ENCODE measurements around the gene TEX44. TPM values are rescaled to one million over a fixed set of nuclear protein-coding genes. Genes with fewer than 3 reads are reported as not detected.

TEX44 gene
- total RNA-seq, 1 donor from 2014 or later, result not detected

DNA sequence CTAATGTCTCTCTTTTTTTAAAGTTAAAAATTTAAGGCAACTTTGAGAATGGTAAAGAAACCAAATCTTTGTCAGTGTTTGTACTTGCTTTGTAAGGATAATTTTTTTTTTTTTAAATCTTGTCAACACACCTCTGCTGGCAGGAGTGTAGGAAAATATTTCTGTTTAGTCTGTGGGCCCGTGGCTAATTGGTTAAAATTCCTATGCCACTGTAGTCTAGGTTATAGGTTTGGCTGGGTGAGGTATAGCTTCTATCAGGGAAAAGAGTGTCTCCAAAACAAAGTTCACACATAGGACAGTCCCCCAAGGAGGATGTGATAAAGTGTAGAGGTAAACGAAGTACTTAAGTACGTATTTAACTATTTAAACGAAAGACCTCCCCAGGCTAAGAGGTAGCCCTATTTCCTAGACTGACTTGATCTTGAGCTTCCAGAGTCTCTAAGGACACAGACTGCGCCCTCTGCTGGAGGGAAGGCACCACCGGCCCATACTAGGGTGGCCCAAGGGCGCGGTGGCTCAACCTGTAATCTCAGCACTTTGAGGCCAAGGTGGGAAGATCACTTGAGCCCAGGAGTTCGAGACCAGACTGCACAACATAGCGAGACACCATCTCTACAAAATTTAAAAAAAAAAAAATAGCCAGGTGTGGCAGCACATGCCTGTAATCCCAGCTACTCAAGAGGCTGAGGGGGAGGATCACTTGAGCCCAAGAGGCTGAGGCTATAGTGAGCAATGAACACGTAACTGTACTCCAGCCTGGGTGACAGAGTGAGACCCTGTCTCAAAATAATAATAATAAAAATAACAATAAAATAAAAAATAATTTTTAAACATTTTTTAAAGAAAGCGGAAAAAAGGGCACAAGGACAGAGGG lies 8.9 kb downstream of the TEX44 start:
- peaks cover 13% of the 10 kb centered on the region for H3K27me3 Mint-ChIP-seq (ENCODE audit: unreplicated experiment)

DNA sequence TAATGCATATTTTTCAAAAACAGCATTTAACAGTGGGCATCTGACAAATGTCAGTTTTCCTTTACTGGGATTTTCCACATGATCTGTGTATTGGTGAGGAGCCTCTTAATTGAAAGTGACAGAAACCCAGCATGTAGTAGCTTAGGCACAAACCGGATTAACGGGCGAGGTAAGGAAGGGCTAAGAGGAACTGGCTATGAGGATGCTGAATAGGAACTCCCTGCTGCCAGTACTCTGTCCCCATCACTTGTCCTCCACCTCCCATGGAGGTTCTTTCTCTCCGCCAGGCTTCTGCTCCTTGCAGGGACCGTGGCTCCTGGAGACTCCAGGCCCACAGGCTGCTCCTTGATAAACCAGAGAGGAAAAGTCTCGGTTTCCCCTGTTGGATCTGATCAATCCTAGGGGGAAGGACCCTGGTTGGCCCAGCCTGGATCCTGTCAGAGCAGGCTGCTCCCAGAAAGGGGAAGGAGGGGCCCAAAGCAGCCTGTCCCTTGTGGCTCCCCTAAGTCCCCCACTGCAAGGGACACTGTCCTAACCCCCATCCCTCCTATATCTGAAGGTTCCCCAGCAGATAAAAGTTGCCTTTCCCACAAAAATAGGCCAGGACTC lies 10.3 kb downstream of the TEX44 start:
- Mint-ChIP-seq H3K36me3 (ENCODE audit: low read depth, unreplicated experiment) (peaks cover 5% of the 10 kb centered on the region), H3K4me1 (ENCODE audit: unreplicated experiment) (peaks cover 10% of the 10 kb centered on the region), H3K27ac (ENCODE audit: unreplicated experiment) (peak overlapping the region; percentile 80), H3K27me3 (ENCODE audit: unreplicated experiment) (peaks cover 10% of the 10 kb centered on the region), H3K4me3 (ENCODE audit: unreplicated experiment) (peak overlapping the region; percentile 70), H3K9me3 (ENCODE audit: unreplicated experiment) (no peaks in the 10 kb centered on the region)
- DNase-seq (ENCODE audit: low spot score), result no peak
- TF ChIP-seq, protein P1, sequence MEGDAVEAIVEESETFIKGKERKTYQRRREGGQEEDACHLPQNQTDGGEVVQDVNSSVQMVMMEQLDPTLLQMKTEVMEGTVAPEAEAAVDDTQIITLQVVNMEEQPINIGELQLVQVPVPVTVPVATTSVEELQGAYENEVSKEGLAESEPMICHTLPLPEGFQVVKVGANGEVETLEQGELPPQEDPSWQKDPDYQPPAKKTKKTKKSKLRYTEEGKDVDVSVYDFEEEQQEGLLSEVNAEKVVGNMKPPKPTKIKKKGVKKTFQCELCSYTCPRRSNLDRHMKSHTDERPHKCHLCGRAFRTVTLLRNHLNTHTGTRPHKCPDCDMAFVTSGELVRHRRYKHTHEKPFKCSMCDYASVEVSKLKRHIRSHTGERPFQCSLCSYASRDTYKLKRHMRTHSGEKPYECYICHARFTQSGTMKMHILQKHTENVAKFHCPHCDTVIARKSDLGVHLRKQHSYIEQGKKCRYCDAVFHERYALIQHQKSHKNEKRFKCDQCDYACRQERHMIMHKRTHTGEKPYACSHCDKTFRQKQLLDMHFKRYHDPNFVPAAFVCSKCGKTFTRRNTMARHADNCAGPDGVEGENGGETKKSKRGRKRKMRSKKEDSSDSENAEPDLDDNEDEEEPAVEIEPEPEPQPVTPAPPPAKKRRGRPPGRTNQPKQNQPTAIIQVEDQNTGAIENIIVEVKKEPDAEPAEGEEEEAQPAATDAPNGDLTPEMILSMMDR (IDR thresholded peaks at IDR 0.05; ENCODE audit: unreplicated experiment), result no peak

More for the DNA sequence above, 8.9 kb downstream of the TEX44 start:
- Mint-ChIP-seq H3K4me3 (ENCODE audit: unreplicated experiment) (no peak overlapping the region), H3K9me3 (ENCODE audit: unreplicated experiment) (no peaks in the 10 kb centered on the region), H3K4me1 (ENCODE audit: unreplicated experiment) (peaks cover 10% of the 10 kb centered on the region), H3K36me3 (ENCODE audit: low read depth, unreplicated experiment) (peaks cover 5% of the 10 kb centered on the region), H3K27ac (ENCODE audit: unreplicated experiment) (no peak overlapping the region)
- DNase-seq (ENCODE audit: low spot score), result peak; percentile 80
- TF ChIP-seq, protein P1 (IDR thresholded peaks at IDR 0.05; ENCODE audit: unreplicated experiment), result peak; percentile 80

DNA sequence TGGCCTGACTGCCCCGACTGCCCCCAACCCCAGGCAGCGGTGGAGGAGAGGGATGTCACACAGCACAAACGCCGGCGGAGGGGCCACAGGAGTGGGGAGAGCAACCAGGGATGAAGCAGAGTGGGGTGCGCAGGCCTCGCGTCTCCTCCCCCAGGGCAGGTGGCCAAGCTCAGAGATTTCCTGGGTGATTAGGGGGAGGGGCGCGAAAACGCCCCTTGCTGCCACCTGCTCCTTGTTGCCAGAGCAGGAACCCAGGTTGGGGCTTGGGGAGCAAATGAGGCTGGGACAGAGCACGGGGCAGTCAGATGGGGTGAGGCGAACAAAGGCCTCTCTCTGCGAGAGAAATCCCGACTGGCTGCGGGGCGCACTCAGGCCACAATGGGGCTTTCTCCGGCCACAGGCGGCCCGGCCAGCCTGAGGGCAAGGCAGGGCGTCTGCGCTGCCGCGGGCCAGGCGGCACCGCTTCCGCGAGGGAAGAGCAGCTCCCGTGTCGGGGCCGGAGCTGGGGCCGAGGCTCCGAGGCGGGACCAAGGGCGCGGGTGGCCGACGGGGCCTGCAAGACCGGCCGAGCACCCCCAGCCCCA lies 11.5 kb downstream of the TEX44 start:
- Mint-ChIP-seq H3K4me1 (ENCODE audit: unreplicated experiment) (peaks cover 10% of the 10 kb centered on the region), H3K27ac (ENCODE audit: unreplicated experiment) (peak overlapping the region; percentile 80), H3K4me3 (ENCODE audit: unreplicated experiment) (no peak overlapping the region), H3K9me3 (ENCODE audit: unreplicated experiment) (no peaks in the 10 kb centered on the region), H3K27me3 (ENCODE audit: unreplicated experiment) (peaks cover 12% of the 10 kb centered on the region), H3K36me3 (ENCODE audit: low read depth, unreplicated experiment) (peaks cover 5% of the 10 kb centered on the region)
- TF ChIP-seq, protein P1 (IDR thresholded peaks at IDR 0.05; ENCODE audit: unreplicated experiment), result no peak
- no peak for DNase-seq (ENCODE audit: low spot score)

DNA sequence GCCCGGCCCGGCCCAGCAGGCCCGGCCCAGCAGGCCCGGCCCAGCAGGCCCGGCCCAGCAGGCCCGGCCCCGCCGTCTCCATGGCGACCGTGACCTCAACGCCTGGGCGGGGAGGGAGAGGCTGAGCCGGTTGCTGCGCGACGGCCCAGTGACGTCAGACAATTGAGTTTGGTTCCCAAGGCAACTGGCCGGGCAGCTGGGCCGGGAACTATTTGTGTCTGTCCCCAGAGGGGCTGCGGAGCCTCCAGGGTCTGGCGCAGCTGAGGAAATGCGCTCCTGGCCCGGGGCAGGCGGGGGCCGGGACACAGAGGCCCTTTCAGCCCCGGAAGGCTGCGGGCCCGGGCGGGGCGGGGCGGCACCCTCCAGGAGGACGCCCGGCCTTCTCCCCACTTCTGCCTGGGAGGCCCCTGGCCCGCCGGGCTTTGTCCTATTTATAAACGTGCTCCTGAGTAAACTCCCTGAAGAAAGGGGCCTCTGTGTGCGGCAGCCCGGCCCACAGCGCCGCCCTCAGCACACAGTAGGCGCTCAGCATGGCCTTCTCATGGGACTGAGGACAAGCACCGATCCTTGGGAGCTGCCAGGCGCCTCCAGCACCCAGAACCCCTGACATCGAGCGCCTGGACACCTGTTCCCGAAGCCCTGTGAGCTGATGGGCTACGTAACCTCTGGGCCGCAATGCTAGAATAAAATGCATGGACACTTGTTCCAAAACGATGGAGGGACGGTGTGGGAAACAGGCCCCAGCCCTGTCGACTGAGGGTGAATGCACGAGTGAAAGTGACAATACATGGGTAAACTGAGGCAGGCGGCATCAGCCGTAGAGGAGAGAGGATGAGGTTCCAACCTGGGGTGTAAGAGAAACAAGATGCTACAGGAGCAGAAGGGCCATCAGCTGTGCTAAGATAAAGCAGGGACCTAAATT lies 12.3 kb downstream of the TEX44 start:
- Mint-ChIP-seq H3K27ac (ENCODE audit: unreplicated experiment) (peak overlapping the region; percentile 88), H3K27me3 (ENCODE audit: unreplicated experiment) (peaks cover 12% of the 10 kb centered on the region), H3K4me3 (ENCODE audit: unreplicated experiment) (peak overlapping the region; percentile 80), H3K4me1 (ENCODE audit: unreplicated experiment) (peaks cover 10% of the 10 kb centered on the region), H3K9me3 (ENCODE audit: unreplicated experiment) (no peaks in the 10 kb centered on the region), H3K36me3 (ENCODE audit: low read depth, unreplicated experiment) (peaks cover 5% of the 10 kb centered on the region)
- peak; percentile 98 for DNase-seq (ENCODE audit: low spot score)
- TF ChIP-seq, protein P1 (IDR thresholded peaks at IDR 0.05; ENCODE audit: unreplicated experiment), result no peak

Data from endothelial cell (in vitro differentiated cells).